ENCODE results near the gene PAF1. TPM values are rescaled to one million over a fixed set of nuclear protein-coding genes. Genes with fewer than 3 reads are reported as not detected.
A peak's percentile ranks its signal among the peaks of the same experiment; 100 is the strongest.

Gene PAF1
- total RNA-seq, result 10 to 100 TPM; 48.1 to 65.3 (median 50.2) TPM

GRCh38 chr19:39390751-39391437 lies at the start of gene PAF1, which contains the start of gene MED29:
PAF1 (minus strand) TSS chr19:39391106; CDS start chr19:39390864, 242 bp downstream.
MED29 (plus strand) TSS chr19:39391378; CDS start chr19:39391423, 45 bp downstream.
- Histone ChIP-seq H3K9me3 (no peaks in the 10 kb centered on the region), H3K4me3 (peak within 1 kb of the TSS; percentile 87 to 94 (median 88)), H3K36me3 (peaks cover 0 to 57% of the 10 kb centered on the region in 2 donors), H3K27ac (peak within 1 kb of the TSS; percentile 92 to 99 (median 97)), H3K27me3 (no peaks in the 10 kb centered on the region), H3K4me1 (peaks cover 17 to 20% of the 10 kb centered on the region in 2 donors)
- TF ChIP-seq POLR2A (IDR thresholded peaks at IDR 0.05), result peak; percentile 87 to 95
- TF ChIP-seq, protein P1, sequence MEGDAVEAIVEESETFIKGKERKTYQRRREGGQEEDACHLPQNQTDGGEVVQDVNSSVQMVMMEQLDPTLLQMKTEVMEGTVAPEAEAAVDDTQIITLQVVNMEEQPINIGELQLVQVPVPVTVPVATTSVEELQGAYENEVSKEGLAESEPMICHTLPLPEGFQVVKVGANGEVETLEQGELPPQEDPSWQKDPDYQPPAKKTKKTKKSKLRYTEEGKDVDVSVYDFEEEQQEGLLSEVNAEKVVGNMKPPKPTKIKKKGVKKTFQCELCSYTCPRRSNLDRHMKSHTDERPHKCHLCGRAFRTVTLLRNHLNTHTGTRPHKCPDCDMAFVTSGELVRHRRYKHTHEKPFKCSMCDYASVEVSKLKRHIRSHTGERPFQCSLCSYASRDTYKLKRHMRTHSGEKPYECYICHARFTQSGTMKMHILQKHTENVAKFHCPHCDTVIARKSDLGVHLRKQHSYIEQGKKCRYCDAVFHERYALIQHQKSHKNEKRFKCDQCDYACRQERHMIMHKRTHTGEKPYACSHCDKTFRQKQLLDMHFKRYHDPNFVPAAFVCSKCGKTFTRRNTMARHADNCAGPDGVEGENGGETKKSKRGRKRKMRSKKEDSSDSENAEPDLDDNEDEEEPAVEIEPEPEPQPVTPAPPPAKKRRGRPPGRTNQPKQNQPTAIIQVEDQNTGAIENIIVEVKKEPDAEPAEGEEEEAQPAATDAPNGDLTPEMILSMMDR (IDR thresholded peaks at IDR 0.05 in 4 of 5, conservative IDR thresholded peaks at IDR 0.05 in 1 of 5), result peak in 1 of 5 experiments; percentile 11
- intact Hi-C loops (cut with DNase I; ENCODE audit: low total_unique reads) (loop anchor here (1.0 to 5.0 kb wide), 3 partner anchors 41 to 54 kb away; partner anchors contain the start of genes SAMD4B and SUPT5H), in situ Hi-C loops (cut with MboI; ENCODE audit: low sequenced_read_pairs in 4 of 4) (loop anchor here in 1 of 4 donors (10.0 kb wide), 1 partner anchor 46 kb away; the partner anchor contains the start of gene SAMD4B)
- ATAC-seq (peak; percentile 99 to 100), DNase-seq (peak; percentile 99)

- ATAC-seq (no peak), DNase-seq (no peak)
- Histone ChIP-seq H3K27me3 (no peaks in the 10 kb centered on the region), H3K4me3 (no peak overlapping the region), H3K27ac (no peak overlapping the region), H3K36me3 (peaks cover 0 to 13% of the 10 kb centered on the region in 2 donors), H3K9me3 (no peaks in the 10 kb centered on the region), H3K4me1 (peaks cover 22 to 28% of the 10 kb centered on the region in 2 donors)
- in situ Hi-C loops (cut with MboI; ENCODE audit: low sequenced_read_pairs in 4 of 4) (loop anchor here in 2 of 4 donors (5.0 to 25.0 kb wide), 3 partner anchors 94 to 399 kb away; partner anchors contain the start of genes DYRK1B (in 2 of the 2), EID2B (in 2 of the 2), FBL (in 2 of the 2) and EID2 (in 1 of the 2)), intact Hi-C loops (cut with DNase I; ENCODE audit: low total_unique reads) (no loop called here)
- TF ChIP-seq, protein P1 (IDR thresholded peaks at IDR 0.05 in 4 of 5, conservative IDR thresholded peaks at IDR 0.05 in 1 of 5), result no peak
- TF ChIP-seq POLR2A (IDR thresholded peaks at IDR 0.05), result no peak
These were observed 47.5 kb upstream of the PAF1 start for GRCh38 chr19:39438270-39438934.

DNA sequence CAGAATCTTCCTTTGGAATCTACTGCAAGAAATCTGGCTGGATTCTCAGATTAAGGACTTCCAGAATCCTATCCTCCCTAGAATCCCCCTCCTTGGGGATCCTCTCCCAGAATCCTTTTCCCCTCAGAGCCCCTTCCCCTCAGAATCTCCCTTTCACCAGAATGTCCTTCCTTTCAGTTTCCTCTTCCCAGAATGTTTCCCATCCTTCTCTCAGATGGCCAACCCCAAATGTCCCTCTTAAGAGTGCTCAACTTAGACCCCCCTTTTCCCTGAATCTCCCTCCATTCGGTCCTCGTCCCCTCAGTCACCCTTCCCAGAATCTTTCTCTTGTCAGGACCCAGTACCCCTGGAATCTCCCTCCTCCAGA lies 45.4 kb upstream of the PAF1 start:
- in situ Hi-C loops (cut with MboI; ENCODE audit: low sequenced_read_pairs in 4 of 4), result loop anchor here in 2 of 4 donors (5.0 to 25.0 kb wide), 3 partner anchors 96 to 401 kb away; partner anchors contain the start of genes DYRK1B (in 2 of the 2), EID2B (in 2 of the 2), FBL (in 2 of the 2) and EID2 (in 1 of the 2)
- Histone ChIP-seq H3K36me3 (peaks cover 4 to 32% of the 10 kb centered on the region in 2 donors), H3K4me3 (peak overlapping the region; percentile 56 to 99 (median 91)), H3K27ac (peak overlapping the region; percentile 84 to 95 (median 90)), H3K27me3 (no peaks in the 10 kb centered on the region), H3K9me3 (no peaks in the 10 kb centered on the region), H3K4me1 (peaks cover 22 to 28% of the 10 kb centered on the region in 2 donors)
- ATAC-seq (peak in 1 of 2 donors; percentile 8), DNase-seq (no peak)
- TF ChIP-seq, protein P1 (IDR thresholded peaks at IDR 0.05 in 4 of 5, conservative IDR thresholded peaks at IDR 0.05 in 1 of 5), result no peak
- TF ChIP-seq POLR2A (IDR thresholded peaks at IDR 0.05), result no peak
- intact Hi-C loops (cut with DNase I; ENCODE audit: low total_unique reads), result loop anchor here (1.0 to 2.0 kb wide), 2 partner anchors 9 to 96 kb away; partner anchors contain the start of genes EID2B and SUPT5H

DNA sequence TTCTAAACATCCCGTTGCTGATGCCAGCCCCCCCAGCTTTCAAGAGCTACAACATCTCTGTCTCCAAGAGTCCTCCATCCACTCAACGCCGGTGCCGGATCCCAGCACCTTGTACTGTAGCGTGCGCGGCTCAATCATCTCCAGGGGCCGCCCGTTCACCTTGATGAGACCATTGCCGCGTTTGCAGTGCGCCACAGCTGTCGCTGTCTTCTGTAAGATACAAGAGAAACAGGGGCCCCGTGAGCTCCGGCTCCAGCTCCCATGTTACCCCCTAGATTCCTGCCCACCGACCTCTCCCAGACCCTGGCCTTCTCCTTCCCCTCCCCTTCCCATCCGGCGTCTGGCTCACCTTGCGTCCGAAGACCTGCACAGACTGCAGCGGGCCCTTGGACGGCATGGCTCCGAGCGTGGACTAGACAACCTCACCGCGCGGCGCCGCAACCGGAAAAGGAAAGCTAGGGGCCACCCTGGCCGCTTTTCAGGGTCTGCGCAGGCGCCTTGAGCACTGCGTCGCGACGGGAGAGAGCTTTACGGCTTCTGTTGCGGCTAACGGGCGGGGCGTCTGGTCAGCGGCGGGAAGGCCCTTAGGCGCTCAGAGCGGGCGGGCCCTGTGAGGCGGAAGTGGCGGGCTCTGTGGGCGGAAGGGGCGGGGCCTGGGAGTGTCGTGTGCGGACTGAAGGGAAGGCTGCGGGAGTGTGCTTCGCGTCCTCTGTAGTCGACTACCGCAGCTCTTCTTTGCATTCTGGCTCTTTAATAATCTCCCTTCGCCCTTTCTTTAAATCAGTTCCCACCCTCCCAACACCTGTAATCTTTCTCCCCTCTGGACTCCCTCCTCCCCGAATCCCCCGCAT lies 44.8 kb upstream of the PAF1 start, which contains the start of gene RPS16:
TSS of gene RPS16 (minus strand) at position 451 of the 851 bp plus-strand sequence. CDS start at position 397, 54 bp downstream.
- H3K4me1 ChIP-seq, result peaks cover 22 to 28% of the 10 kb centered on the region in 2 donors
- DNase-seq (peak; percentile 98 to 99), ATAC-seq (peak; percentile 96)
- no peaks in the 10 kb centered on the region for H3K27me3 ChIP-seq
- peak within 1 kb of the TSS; percentile 77 to 99 (median 91) for H3K4me3 ChIP-seq
- peak within 1 kb of the TSS; percentile 86 to 95 (median 90) for H3K27ac ChIP-seq
- in situ Hi-C loops (cut with MboI; ENCODE audit: low sequenced_read_pairs in 4 of 4), result loop anchor here in 2 of 4 donors (5.0 to 25.0 kb wide), 3 partner anchors 97 to 402 kb away; partner anchors contain the start of genes DYRK1B (in 2 of the 2), EID2B (in 2 of the 2), FBL (in 2 of the 2) and EID2 (in 1 of the 2)
- peak; percentile 98 to 99 for TF ChIP-seq POLR2A (IDR thresholded peaks at IDR 0.05)
- TF ChIP-seq, protein P1 (IDR thresholded peaks at IDR 0.05 in 4 of 5, conservative IDR thresholded peaks at IDR 0.05 in 1 of 5), result peak in 1 of 5 experiments; percentile 19
- H3K36me3 ChIP-seq, result peaks cover 4 to 32% of the 10 kb centered on the region in 2 donors
- H3K9me3 ChIP-seq, result no peaks in the 10 kb centered on the region
- intact Hi-C loops (cut with DNase I; ENCODE audit: low total_unique reads), result loop anchor here (1.0 to 2.0 kb wide), 3 partner anchors 10 to 97 kb away; partner anchors contain the start of genes EID2B, PLEKHG2 and SUPT5H

Measured in gastrocnemius medialis (tissue), 4 donors.